Measurements from ENCODE around the gene LAGE3. TPM values are rescaled to one million over a fixed set of nuclear protein-coding genes. Genes with fewer than 3 reads are reported as not detected.

Gene LAGE3
- total RNA-seq, 1 donor from 2014 or later, result 20.0 TPM

- H3K36me3 Mint-ChIP-seq (ENCODE audit: low read depth, unreplicated experiment), result peaks cover 2% of the 10 kb centered on the region
- Histone ChIP-seq H3K36me3 (ENCODE audit: insufficient read depth, low read length) (no peaks in the 10 kb centered on the region), H4K20me1 (ENCODE audit: insufficient read depth, low read length) (no peaks in the 10 kb centered on the region), H3K27me3 (ENCODE audit: insufficient read depth, low read length) (no peaks in the 10 kb centered on the region), H3K4me3 (ENCODE audit: insufficient read depth, low read depth, low read length) (no peak overlapping the region), H3K4me1 (ENCODE audit: insufficient read depth, low read length) (peaks cover 10% of the 10 kb centered on the region), H3K9me3 (ENCODE audit: insufficient read depth, low read depth, low read length) (no peaks in the 10 kb centered on the region), H3K27ac (ENCODE audit: low read depth, low read length) (peak overlapping the region; percentile 55), H3K79me2 (ENCODE audit: insufficient read depth, low read length) (peaks cover 7% of the 10 kb centered on the region), H3K9ac (ENCODE audit: low read length) (peak overlapping the region; percentile 75), H3K4me2 (ENCODE audit: low read length) (peak overlapping the region; percentile 95), H2AFZ (ENCODE audit: low read depth, low read length) (no peak overlapping the region)
- no peak overlapping the region for H3K4me3 Mint-ChIP-seq (ENCODE audit: unreplicated experiment)
- TF ChIP-seq CTCF (IDR thresholded peaks at IDR 0.05; ENCODE audit: insufficient read depth, low read depth, low read length) (no peak), EZH2 (IDR thresholded peaks at IDR 0.05; ENCODE audit: insufficient read depth, low read length) (no peak)
- DNase-seq (ENCODE audit: low read depth) (no peak), FAIRE-seq (no peak)
- no peak overlapping the region for H3K27ac Mint-ChIP-seq (ENCODE audit: unreplicated experiment)
- H3K9me3 Mint-ChIP-seq (ENCODE audit: unreplicated experiment), result no peaks in the 10 kb centered on the region
- H3K4me1 Mint-ChIP-seq (ENCODE audit: low read depth, unreplicated experiment), result peaks cover 5% of the 10 kb centered on the region
- H3K27me3 Mint-ChIP-seq (ENCODE audit: low read depth, unreplicated experiment), result no peaks in the 10 kb centered on the region
Observed at GRCh38 chrX:154517101-154517781, 38.2 kb upstream of the LAGE3 start.

GRCh38 chrX:154516656-154517100 lies 37.6 kb upstream of the LAGE3 start:
- no peaks in the 10 kb centered on the region for H3K27me3 Mint-ChIP-seq (ENCODE audit: low read depth, unreplicated experiment)
- H3K36me3 ChIP-seq (ENCODE audit: insufficient read depth, low read length), result no peaks in the 10 kb centered on the region
- no peaks in the 10 kb centered on the region for H3K27me3 ChIP-seq (ENCODE audit: insufficient read depth, low read length)
- no peak for FAIRE-seq
- no peaks in the 10 kb centered on the region for H3K9me3 ChIP-seq (ENCODE audit: insufficient read depth, low read depth, low read length)
- peak overlapping the region; percentile 87 for H3K27ac Mint-ChIP-seq (ENCODE audit: unreplicated experiment)
- H3K27ac ChIP-seq (ENCODE audit: low read depth, low read length), result peak overlapping the region; percentile 55
- H3K79me2 ChIP-seq (ENCODE audit: insufficient read depth, low read length), result peaks cover 7% of the 10 kb centered on the region
- peak overlapping the region; percentile 86 for H2AFZ ChIP-seq (ENCODE audit: low read depth, low read length)
- peak; percentile 42 for DNase-seq (ENCODE audit: low read depth)
- TF ChIP-seq EZH2 (IDR thresholded peaks at IDR 0.05; ENCODE audit: insufficient read depth, low read length) (no peak), CTCF (IDR thresholded peaks at IDR 0.05; ENCODE audit: insufficient read depth, low read depth, low read length) (no peak)
- peak overlapping the region; percentile 95 for H3K4me2 ChIP-seq (ENCODE audit: low read length)
- H3K4me1 ChIP-seq (ENCODE audit: insufficient read depth, low read length), result peaks cover 10% of the 10 kb centered on the region
- peaks cover 5% of the 10 kb centered on the region for H3K4me1 Mint-ChIP-seq (ENCODE audit: low read depth, unreplicated experiment)
- no peaks in the 10 kb centered on the region for H4K20me1 ChIP-seq (ENCODE audit: insufficient read depth, low read length)
- H3K4me3 ChIP-seq (ENCODE audit: insufficient read depth, low read depth, low read length), result peak overlapping the region; percentile 64
- no peaks in the 10 kb centered on the region for H3K9me3 Mint-ChIP-seq (ENCODE audit: unreplicated experiment)
- H3K9ac ChIP-seq (ENCODE audit: low read length), result peak overlapping the region; percentile 75
- H3K4me3 Mint-ChIP-seq (ENCODE audit: unreplicated experiment), result peak overlapping the region; percentile 74
- H3K36me3 Mint-ChIP-seq (ENCODE audit: low read depth, unreplicated experiment), result peaks cover 2% of the 10 kb centered on the region
